ENCODE data around the gene GNPNAT1. TPM values are rescaled to one million over a fixed set of nuclear protein-coding genes. Genes with fewer than 3 reads are reported as not detected.

The GNPNAT1 gene
- polyA plus RNA-seq, 2 of the 4 experiments (the other 2 are of a cell fraction): 48.6 to 74.3 TPM

GRCh38 chr14:52759145-52759544 is 32.3 kb downstream of the GNPNAT1 start:
- H3K4me2 ChIP-seq: no peak overlapping the region
- TF ChIP-seq CBX2 (IDR thresholded peaks at IDR 0.05; ENCODE audit: borderline replicate concordance, low read depth) (no peak), FOSL2 (IDR thresholded peaks at IDR 0.05) (no peak), FOSL2 (CRISPR knock-in tag; IDR thresholded peaks at IDR 0.05) (no peak), PHF8 (IDR thresholded peaks at IDR 0.05; ENCODE audit: borderline replicate concordance, low read depth) (no peak), USF2 (IDR thresholded peaks at IDR 0.05) (no peak), TFCP2L1 (CRISPR knock-in tag; IDR thresholded peaks at IDR 0.05) (no peak), ZNF302 (CRISPR knock-in tag; IDR thresholded peaks at IDR 0.05) (no peak), EHF (CRISPR knock-in tag; IDR thresholded peaks at IDR 0.05) (no peak), CEBPB (IDR thresholded peaks at IDR 0.05) (no peak), ZFP36 (IDR thresholded peaks at IDR 0.05; ENCODE audit: borderline replicate concordance, partially characterized antibody) (no peak), HMGXB4 (CRISPR knock-in tag; IDR thresholded peaks at IDR 0.05; ENCODE audit: borderline replicate concordance) (no peak), SMC3 (IDR thresholded peaks at IDR 0.05) (no peak), MAZ (IDR thresholded peaks at IDR 0.05; ENCODE audit: borderline replicate concordance, low read depth, low read length) (no peak), MAX (IDR thresholded peaks at IDR 0.05) (no peak), SREBF2 (IDR thresholded peaks at IDR 0.05) (no peak), FOXS1 (CRISPR knock-in tag; IDR thresholded peaks at IDR 0.05) (no peak), MYC (IDR thresholded peaks at IDR 0.05; ENCODE audit: borderline replicate concordance, low read length) (no peak), GATA3 (IDR thresholded peaks at IDR 0.05; ENCODE audit: borderline replicate concordance) (no peak), POLR2A (IDR thresholded peaks at IDR 0.05; ENCODE audit: low read length) (no peak), NPAS2 (CRISPR knock-in tag; IDR thresholded peaks at IDR 0.05; ENCODE audit: borderline replicate concordance) (no peak)
- TF ChIP-seq, protein P1, sequence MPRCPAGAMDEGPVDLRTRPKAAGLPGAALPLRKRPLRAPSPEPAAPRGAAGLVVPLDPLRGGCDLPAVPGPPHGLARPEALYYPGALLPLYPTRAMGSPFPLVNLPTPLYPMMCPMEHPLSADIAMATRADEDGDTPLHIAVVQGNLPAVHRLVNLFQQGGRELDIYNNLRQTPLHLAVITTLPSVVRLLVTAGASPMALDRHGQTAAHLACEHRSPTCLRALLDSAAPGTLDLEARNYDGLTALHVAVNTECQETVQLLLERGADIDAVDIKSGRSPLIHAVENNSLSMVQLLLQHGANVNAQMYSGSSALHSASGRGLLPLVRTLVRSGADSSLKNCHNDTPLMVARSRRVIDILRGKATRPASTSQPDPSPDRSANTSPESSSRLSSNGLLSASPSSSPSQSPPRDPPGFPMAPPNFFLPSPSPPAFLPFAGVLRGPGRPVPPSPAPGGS (IDR thresholded peaks at IDR 0.05): no peak
- peaks cover 5% of the 10 kb centered on the region; the same call in 1 of the 3 replicates for H3K4me1 ChIP-seq
- H3K27ac ChIP-seq: no peak overlapping the region
- H3K4me3 ChIP-seq: no peak overlapping the region
- POLR2A ChIA-PET: no interaction called here
- no peaks in the 10 kb centered on the region for H3K9me3 ChIP-seq
- 97% methylated on average over 1 of the region's 1 CpG for WGBS (ENCODE audit: missing lambda C conversion rate)
- CTCF ChIA-PET: interaction anchor here (0.7 kb wide), 1 partner anchor 1626 kb away, joined by 3 read pairs; no protein-coding TSS in a partner anchor
- ATAC-seq (no peak), FAIRE-seq (no peak), DNase-seq (ENCODE audit: low read depth in 1 of 2, low spot score in 1 of 2) (no peak)

DNA sequence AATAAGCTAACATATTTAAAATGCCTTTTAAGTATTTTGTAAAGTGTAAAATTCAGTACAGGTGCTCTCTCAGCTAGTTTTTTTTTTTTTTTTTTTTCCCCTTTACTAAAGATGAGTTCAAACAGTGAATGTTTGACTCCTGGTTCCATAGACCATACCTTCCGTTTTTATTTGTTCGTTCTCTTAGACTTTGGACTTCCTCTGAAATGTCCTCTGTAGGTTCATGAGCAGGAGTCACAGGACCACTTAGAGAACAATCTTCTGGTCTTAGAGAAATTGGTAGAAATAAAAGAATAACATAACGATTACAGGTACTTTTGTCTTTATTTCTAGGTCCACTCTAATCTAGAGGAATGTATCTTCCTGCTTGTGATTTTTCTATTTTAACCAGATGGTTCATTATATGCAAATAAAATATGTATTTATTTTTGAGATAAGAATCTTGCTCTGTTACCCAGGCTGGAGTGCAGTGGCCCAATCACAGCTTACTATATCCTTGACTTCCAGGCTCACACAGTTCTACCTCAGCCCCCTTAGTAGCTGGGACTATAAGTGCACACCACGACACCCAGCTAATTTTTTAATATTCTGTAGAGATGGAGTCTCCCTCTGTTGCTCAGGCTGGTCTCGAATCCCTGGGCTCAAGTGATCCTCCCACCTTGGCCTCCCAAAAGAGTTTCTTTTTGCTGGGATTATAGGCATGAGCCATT is 35.6 kb downstream of the GNPNAT1 start:
- FAIRE-seq: no peak

More for the DNA sequence above, 35.6 kb downstream of the GNPNAT1 start:
- 62% methylated on average over 5 of the region's 5 CpGs for WGBS (ENCODE audit: missing lambda C conversion rate)
- no peak overlapping the region for H3K4me3 ChIP-seq
- no peak overlapping the region for H3K27ac ChIP-seq
- no peak for ATAC-seq
- TF ChIP-seq MAFK (IDR thresholded peaks at IDR 0.05; ENCODE audit: partially characterized antibody) (no peak), ZSCAN20 (CRISPR knock-in tag; IDR thresholded peaks at IDR 0.05) (no peak), BHLHE40 (IDR thresholded peaks at IDR 0.05; ENCODE audit: low read depth, low read length) (no peak), HOXA7 (CRISPR knock-in tag; IDR thresholded peaks at IDR 0.05) (no peak), RCOR1 (IDR thresholded peaks at IDR 0.05; ENCODE audit: low read depth, low read length) (no peak)
- TF ChIP-seq, protein P2, sequence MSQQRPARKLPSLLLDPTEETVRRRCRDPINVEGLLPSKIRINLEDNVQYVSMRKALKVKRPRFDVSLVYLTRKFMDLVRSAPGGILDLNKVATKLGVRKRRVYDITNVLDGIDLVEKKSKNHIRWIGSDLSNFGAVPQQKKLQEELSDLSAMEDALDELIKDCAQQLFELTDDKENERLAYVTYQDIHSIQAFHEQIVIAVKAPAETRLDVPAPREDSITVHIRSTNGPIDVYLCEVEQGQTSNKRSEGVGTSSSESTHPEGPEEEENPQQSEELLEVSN (IDR thresholded peaks at IDR 0.05; ENCODE audit: borderline replicate concordance, low read depth): no peak
- ChIA-PET POLR2A (no interaction called here), CTCF (no interaction called here)
- H3K4me1 ChIP-seq: peaks cover 5% of the 10 kb centered on the region; the same call in 1 of the 3 replicates
- no peak overlapping the region; the same call in 2 of the 3 replicates for H3K4me2 ChIP-seq
- H3K9me3 ChIP-seq: no peaks in the 10 kb centered on the region
- no peak for DNase-seq (ENCODE audit: low read depth in 1 of 2, low spot score in 1 of 2)

Measured in A549 (cell line).